ENCODE results near the gene KCNQ4. TPM values are rescaled to one million over a fixed set of nuclear protein-coding genes. Genes with fewer than 3 reads are reported as not detected.

Gene KCNQ4
- total RNA-seq, 3 donors from 2014 or later (not counting 1 experiment from before 2014, with no cell fraction given): 0.14 to 0.45 (median 0.35) TPM

GRCh38 chr1:40838045-40838979 is 54.7 kb downstream of the KCNQ4 start:
- H3K4me1 Mint-ChIP-seq: peaks cover 11% of the 10 kb centered on the region in 2 donors
- H3K36me3 Mint-ChIP-seq: no peaks in the 10 kb centered on the region
- TF ChIP-seq CTCF (IDR thresholded peaks at IDR 0.05): no peak
- 90% methylated on average over 60 of the region's 60 CpGs for WGBS (ENCODE audit: insufficient coverage)
- intact Hi-C loops (cut with micrococcal nuclease): no loop called here
- Histone ChIP-seq H3K9me3 (ENCODE audit: control insufficient read depth, insufficient read depth, low read length) (no peaks in the 10 kb centered on the region), H3K27me3 (ENCODE audit: control insufficient read depth, insufficient read depth, low read length) (no peaks in the 10 kb centered on the region), H3K36me3 (ENCODE audit: control insufficient read depth, insufficient read depth, low read length) (no peaks in the 10 kb centered on the region), H3K4me3 (ENCODE audit: low read length) (no peak overlapping the region), H3K4me1 (ENCODE audit: control insufficient read depth, insufficient read depth, low read length) (peaks cover 4% of the 10 kb centered on the region), H3K27ac (ENCODE audit: low read length) (no peak overlapping the region)
- H3K9me3 Mint-ChIP-seq: no peaks in the 10 kb centered on the region
- H3K27me3 Mint-ChIP-seq (ENCODE audit: low read depth in 2 of 2): no peaks in the 10 kb centered on the region
- ATAC-seq (no peak), DNase-seq (no peak)
- H3K27ac Mint-ChIP-seq: no peak overlapping the region
- no peak overlapping the region for H3K4me3 Mint-ChIP-seq

GRCh38 chr1:40838980-40839942 is 55.7 kb downstream of the KCNQ4 start:
- TF ChIP-seq CTCF (IDR thresholded peaks at IDR 0.05): no peak
- Histone ChIP-seq H3K9me3 (ENCODE audit: control insufficient read depth, insufficient read depth, low read length) (no peaks in the 10 kb centered on the region), H3K27me3 (ENCODE audit: control insufficient read depth, insufficient read depth, low read length) (no peaks in the 10 kb centered on the region), H3K27ac (ENCODE audit: low read length) (no peak overlapping the region), H3K36me3 (ENCODE audit: control insufficient read depth, insufficient read depth, low read length) (no peaks in the 10 kb centered on the region), H3K4me1 (ENCODE audit: control insufficient read depth, insufficient read depth, low read length) (peaks cover 4% of the 10 kb centered on the region), H3K4me3 (ENCODE audit: low read length) (no peak overlapping the region)
- H3K27me3 Mint-ChIP-seq (ENCODE audit: low read depth in 2 of 2): no peaks in the 10 kb centered on the region
- H3K36me3 Mint-ChIP-seq: no peaks in the 10 kb centered on the region
- DNase-seq: no peak
- no peak for ATAC-seq
- peaks cover 11% of the 10 kb centered on the region in 2 donors for H3K4me1 Mint-ChIP-seq
- 93% methylated on average over 15 of the region's 15 CpGs for WGBS (ENCODE audit: insufficient coverage)
- no peak overlapping the region for H3K4me3 Mint-ChIP-seq
- intact Hi-C loops (cut with micrococcal nuclease): no loop called here
- no peak overlapping the region for H3K27ac Mint-ChIP-seq
- no peaks in the 10 kb centered on the region for H3K9me3 Mint-ChIP-seq

- Histone ChIP-seq H3K4me3 (ENCODE audit: low read length) (no peak overlapping the region), H3K36me3 (ENCODE audit: control insufficient read depth, insufficient read depth, low read length) (no peaks in the 10 kb centered on the region), H3K27me3 (ENCODE audit: control insufficient read depth, insufficient read depth, low read length) (no peaks in the 10 kb centered on the region), H3K9me3 (ENCODE audit: control insufficient read depth, insufficient read depth, low read length) (no peaks in the 10 kb centered on the region), H3K4me1 (ENCODE audit: control insufficient read depth, insufficient read depth, low read length) (peaks cover 8% of the 10 kb centered on the region), H3K27ac (ENCODE audit: low read length) (no peak overlapping the region)
- DNase-seq (no peak), ATAC-seq (no peak)
- TF ChIP-seq CTCF (IDR thresholded peaks at IDR 0.05): no peak
- 89% methylated on average over 5 of the region's 5 CpGs for WGBS (ENCODE audit: insufficient coverage)
- H3K36me3 Mint-ChIP-seq: no peaks in the 10 kb centered on the region
- H3K9me3 Mint-ChIP-seq: no peaks in the 10 kb centered on the region
- H3K4me3 Mint-ChIP-seq: no peak overlapping the region
- no peak overlapping the region for H3K27ac Mint-ChIP-seq
- H3K27me3 Mint-ChIP-seq (ENCODE audit: low read depth in 2 of 2): no peaks in the 10 kb centered on the region
- intact Hi-C loops (cut with micrococcal nuclease): no loop called here
- peaks cover 13 to 14% of the 10 kb centered on the region in 2 donors for H3K4me1 Mint-ChIP-seq
Measured at GRCh38 chr1:40839943-40840335, 56.4 kb downstream of the KCNQ4 start.

Data from natural killer cell (primary cell).